NCI-H2227 (cell line): ENCODE results near the gene FOXL3.

ENCODE experiments used
- DNase-seq: peaks from one replicate; lab custom pipeline; 2025; ENCODE audit not compliant: unreplicated experiment; lab: John Stamatoyannopoulos, UW

The FOXL3 gene

GRCh38 chr7:300546-301290, 10.7 kb downstream of the FOXL3 start:
- no peak for DNase-seq

- DNase-seq: no peak
These were observed 11.5 kb downstream of the FOXL3 start for GRCh38 chr7:301291-302053.

- DNase-seq: no peak
These were observed 12.4 kb downstream of the FOXL3 start for GRCh38 chr7:302054-302992.

- DNase-seq: no peak
These were observed 13.5 kb downstream of the FOXL3 start for GRCh38 chr7:303425-303824.

GRCh38 chr7:303884-304573, 14.1 kb downstream of the FOXL3 start:
- no peak for DNase-seq

- no peak for DNase-seq
These were observed 14.8 kb downstream of the FOXL3 start for GRCh38 chr7:304574-305409.

- DNase-seq: peak; percentile 24
These were observed 15.6 kb downstream of the FOXL3 start for GRCh38 chr7:305410-306151.

- DNase-seq: no peak
These were observed 18.0 kb downstream of the FOXL3 start for GRCh38 chr7:307970-308369.

GRCh38 chr7:309586-310228, 19.7 kb downstream of the FOXL3 start:
- no peak for DNase-seq

- no peak for DNase-seq
These were observed 21.2 kb downstream of the FOXL3 start for GRCh38 chr7:311131-311680.

- no peak for DNase-seq
These were observed 21.8 kb downstream of the FOXL3 start for GRCh38 chr7:311796-312195.

- no peak for DNase-seq
These were observed 22.5 kb downstream of the FOXL3 start for GRCh38 chr7:312424-312823.

- no peak for DNase-seq
These were observed 24.9 kb downstream of the FOXL3 start for GRCh38 chr7:314853-315252.

- DNase-seq: no peak
These were observed 25.7 kb downstream of the FOXL3 start for GRCh38 chr7:315516-316265.

- DNase-seq: no peak
These were observed 27.9 kb downstream of the FOXL3 start for GRCh38 chr7:317643-318405.

GRCh38 chr7:318476-318875, 28.5 kb downstream of the FOXL3 start:
- DNase-seq: no peak
